ENCODE data around the gene ASH1L. TPM values are rescaled to one million over a fixed set of nuclear protein-coding genes. Genes with fewer than 3 reads are reported as not detected.
"Not testable (repeated sequence)": the region's sequence is repeated elsewhere in the genome, so short reads cannot be mapped to it uniquely, and the experiment has no call there.

Gene ASH1L
- 100 to 1,000 TPM in 1 of 5 donors, 10 to 100 TPM in 4; 78.0 to 105 (median 81.1) TPM for total RNA-seq
- 68.8 TPM for total RNA-seq (2013)
- 97.9 to 367 (median 231) reads per million in 29 experiments for total RNA-seq

- peaks cover 0 to 2% of the 10 kb centered on the region in 2 donors for H3K36me3 ChIP-seq (ENCODE audit: control insufficient read depth in 2 of 2, extremely low read depth in 1 of 2, insufficient read depth in 1 of 2, low read length in 1 of 2)
- POLR2A ChIA-PET, result interaction anchor here (0.6 to 0.7 kb wide), 2 partner anchors 38 to 1401 kb away, joined by 4 to 6 read pairs; no protein-coding TSS in a partner anchor
- Mint-ChIP-seq H3K27me3 (no peaks in the 10 kb centered on the region), H3K9me3 (no peaks in the 10 kb centered on the region), H3K27ac (peak within 1 kb of the TSS; percentile 99), H3K4me1 (peaks cover 54 to 58% (median 58%) of the 10 kb centered on the region in 3 donors), H3K4me3 (peak within 1 kb of the TSS; percentile 98 to 99 (median 99)), H3K36me3 (peaks cover 7% of the 10 kb centered on the region)
- no peaks in the 10 kb centered on the region for H3K9me3 ChIP-seq
- no peaks in the 10 kb centered on the region for H3K27me3 ChIP-seq (replicated peaks in 1 of 2; ENCODE audit: control insufficient read depth in 2 of 2, extremely low read depth in 1 of 2, insufficient read depth in 2 of 2, low read length in 1 of 2)
- DNase-seq (peak; percentile 79 to 96 (median 89)), ATAC-seq (replicated peaks in 1 of 4) (peak; percentile 79 to 85 (median 82))
- peak within 1 kb of the TSS; percentile 92 for H3K27ac ChIP-seq (ENCODE audit: low read length)
- whole genome bisulfite sequencing (ENCODE audit: insufficient coverage), result under 1% methylated on average over 69 of the region's 87 CpGs
- H3K4me3 ChIP-seq (ENCODE audit: control insufficient read depth in 1 of 2, extremely low read depth in 1 of 2, low read length in 1 of 2), result peak within 1 kb of the TSS; percentile 93 to 95
- H3K4me1 ChIP-seq (ENCODE audit: control insufficient read depth in 1 of 2, extremely low read depth in 1 of 2, insufficient read depth in 2 of 2, low read length in 2 of 2), result peaks cover 16 to 34% of the 10 kb centered on the region in 2 experiments
- CTCF ChIA-PET, result interaction anchor here in 1 of 2 donors (0.6 kb wide), 2 partner anchors 29 to 45 kb away, joined by 3 read pairs; no protein-coding TSS in a partner anchor
These were observed at the start of gene ASH1L for GRCh38 chr1:155562581-155563376. TSS of gene ASH1L (minus strand) at chr1:155562803. CDS start at chr1:155521519, 41,284 bp downstream.

GRCh38 chr1:155610257-155610647 lies 47.6 kb upstream of the ASH1L start:
- H3K36me3 ChIP-seq (ENCODE audit: control insufficient read depth in 2 of 2, extremely low read depth in 1 of 2, insufficient read depth in 1 of 2, low read length in 1 of 2); H3K4me1 ChIP-seq (ENCODE audit: control insufficient read depth in 1 of 2, extremely low read depth in 1 of 2, insufficient read depth in 2 of 2, low read length in 2 of 2); H3K4me1 Mint-ChIP-seq; H3K27me3 ChIP-seq (replicated peaks in 1 of 2; ENCODE audit: control insufficient read depth in 2 of 2, extremely low read depth in 1 of 2, insufficient read depth in 2 of 2, low read length in 1 of 2); H3K27ac ChIP-seq (ENCODE audit: low read length); POLR2A ChIA-PET; H3K9me3 Mint-ChIP-seq; DNase-seq; CTCF ChIA-PET; H3K27ac Mint-ChIP-seq; H3K27me3 Mint-ChIP-seq; H3K9me3 ChIP-seq: not testable (repeated sequence)
- H3K4me3 Mint-ChIP-seq, result peak overlapping the region; percentile 88 to 97 (median 92)
- H3K36me3 Mint-ChIP-seq, result peaks cover 12% of the 10 kb centered on the region
- peak in 3 of 4 experiments; percentile 6 to 14 (median 8) for ATAC-seq (replicated peaks in 1 of 4)
- WGBS (ENCODE audit: insufficient coverage), result no CpG with 5 or more reads among the region's 33 CpGs
- peak overlapping the region; percentile 34 to 89 for H3K4me3 ChIP-seq (ENCODE audit: control insufficient read depth in 1 of 2, extremely low read depth in 1 of 2, low read length in 1 of 2)

- no peaks in the 10 kb centered on the region for H3K9me3 ChIP-seq
- peaks cover 5 to 7% (median 6%) of the 10 kb centered on the region in 3 donors for H3K4me1 Mint-ChIP-seq
- peaks cover 11% of the 10 kb centered on the region for H3K36me3 Mint-ChIP-seq
- POLR2A ChIA-PET, result no interaction called here
- WGBS (ENCODE audit: insufficient coverage), result 0% methylated on average over 23 of the region's 47 CpGs
- H3K9me3 Mint-ChIP-seq, result no peaks in the 10 kb centered on the region
- peak within 1 kb of the TSS; percentile 55 for H3K27ac ChIP-seq (ENCODE audit: low read length)
- DNase-seq (peak; percentile 76 to 94 (median 89)), ATAC-seq (replicated peaks in 1 of 4) (peak; percentile 93 to 98 (median 96))
- H3K27ac Mint-ChIP-seq, result peak within 1 kb of the TSS; percentile 88 to 91
- H3K4me3 ChIP-seq (ENCODE audit: control insufficient read depth in 1 of 2, extremely low read depth in 1 of 2, low read length in 1 of 2), result peak within 1 kb of the TSS; percentile 57 to 89
- no peaks in the 10 kb centered on the region for H3K27me3 Mint-ChIP-seq
- peaks cover 4 to 7% of the 10 kb centered on the region in 2 donors for H3K36me3 ChIP-seq (ENCODE audit: control insufficient read depth in 2 of 2, extremely low read depth in 1 of 2, insufficient read depth in 1 of 2, low read length in 1 of 2)
- no peaks in the 10 kb centered on the region for H3K27me3 ChIP-seq (replicated peaks in 1 of 2; ENCODE audit: control insufficient read depth in 2 of 2, extremely low read depth in 1 of 2, insufficient read depth in 2 of 2, low read length in 1 of 2)
- peaks cover 3 to 4% of the 10 kb centered on the region in 2 experiments for H3K4me1 ChIP-seq (ENCODE audit: control insufficient read depth in 1 of 2, extremely low read depth in 1 of 2, insufficient read depth in 2 of 2, low read length in 2 of 2)
- peak within 1 kb of the TSS; percentile 88 to 97 (median 92) for H3K4me3 Mint-ChIP-seq
- CTCF ChIA-PET, result no interaction called here
These were observed 47.1 kb upstream of the ASH1L start, which contains the start of gene MSTO1 for GRCh38 chr1:155609515-155610256. TSS of gene MSTO1 (plus strand) at chr1:155610218. CDS start at chr1:155610249, 31 bp downstream.

- Mint-ChIP-seq H3K27me3 (no peaks in the 10 kb centered on the region), H3K4me1 (peaks cover 5 to 7% (median 6%) of the 10 kb centered on the region in 3 donors), H3K4me3 (peak overlapping the region; percentile 36 to 97 (median 55)), H3K9me3 (no peaks in the 10 kb centered on the region), H3K27ac (no peak overlapping the region), H3K36me3 (peaks cover 8% of the 10 kb centered on the region)
- H3K36me3 ChIP-seq (ENCODE audit: control insufficient read depth in 2 of 2, extremely low read depth in 1 of 2, insufficient read depth in 1 of 2, low read length in 1 of 2), result peaks cover 4 to 7% of the 10 kb centered on the region in 2 donors
- ChIA-PET POLR2A (no interaction called here), CTCF (no interaction called here)
- no peak overlapping the region for H3K27ac ChIP-seq (ENCODE audit: low read length)
- H3K4me1 ChIP-seq (ENCODE audit: control insufficient read depth in 1 of 2, extremely low read depth in 1 of 2, insufficient read depth in 2 of 2, low read length in 2 of 2), result peaks cover 3 to 4% of the 10 kb centered on the region in 2 experiments
- no peak overlapping the region for H3K4me3 ChIP-seq (ENCODE audit: control insufficient read depth in 1 of 2, extremely low read depth in 1 of 2, low read length in 1 of 2)
- no peaks in the 10 kb centered on the region for H3K9me3 ChIP-seq
- no peak for ATAC-seq (replicated peaks in 1 of 4)
- no peak for DNase-seq
- H3K27me3 ChIP-seq (replicated peaks in 1 of 2; ENCODE audit: control insufficient read depth in 2 of 2, extremely low read depth in 1 of 2, insufficient read depth in 2 of 2, low read length in 1 of 2), result no peaks in the 10 kb centered on the region
- 100% methylated on average over 3 of the region's 9 CpGs for WGBS (ENCODE audit: insufficient coverage)
These were observed 46.3 kb upstream of the ASH1L start for GRCh38 chr1:155608888-155609225.

GRCh38 chr1:155607708-155608107 lies 45.1 kb upstream of the ASH1L start:
- no peaks in the 10 kb centered on the region for H3K9me3 Mint-ChIP-seq
- no peaks in the 10 kb centered on the region for H3K9me3 ChIP-seq
- no peak overlapping the region for H3K27ac Mint-ChIP-seq
- H3K27ac ChIP-seq (ENCODE audit: low read length), result no peak overlapping the region
- peaks cover 3 to 4% of the 10 kb centered on the region in 2 experiments for H3K4me1 ChIP-seq (ENCODE audit: control insufficient read depth in 1 of 2, extremely low read depth in 1 of 2, insufficient read depth in 2 of 2, low read length in 2 of 2)
- peaks cover 5% of the 10 kb centered on the region for H3K36me3 Mint-ChIP-seq
- no peak overlapping the region for H3K4me3 Mint-ChIP-seq
- no peak overlapping the region for H3K4me3 ChIP-seq (ENCODE audit: control insufficient read depth in 1 of 2, extremely low read depth in 1 of 2, low read length in 1 of 2)
- H3K27me3 Mint-ChIP-seq, result no peaks in the 10 kb centered on the region
- H3K27me3 ChIP-seq (replicated peaks in 1 of 2; ENCODE audit: control insufficient read depth in 2 of 2, extremely low read depth in 1 of 2, insufficient read depth in 2 of 2, low read length in 1 of 2), result no peaks in the 10 kb centered on the region
- CTCF ChIA-PET, result interaction anchor here in 1 of 2 donors (0.6 kb wide), 1 partner anchor 44 kb away, joined by 3 read pairs; no protein-coding TSS in a partner anchor
- POLR2A ChIA-PET, result interaction anchor here (0.5 to 0.7 kb wide), 3 partner anchors 94 to 310 kb away, joined by 3 to 5 read pairs (median 3); no protein-coding TSS in a partner anchor
- peaks cover under 1 to 4% of the 10 kb centered on the region in 2 donors for H3K36me3 ChIP-seq (ENCODE audit: control insufficient read depth in 2 of 2, extremely low read depth in 1 of 2, insufficient read depth in 1 of 2, low read length in 1 of 2)
- ATAC-seq (replicated peaks in 1 of 4) (no peak), DNase-seq (no peak)
- WGBS (ENCODE audit: insufficient coverage), result no CpG with 5 or more reads among the region's 7 CpGs
- H3K4me1 Mint-ChIP-seq, result peaks cover 5 to 6% (median 6%) of the 10 kb centered on the region in 3 donors
